GM23338 (cell line): ENCODE data around the gene SYT10. TPM values are rescaled to one million over a fixed set of nuclear protein-coding genes. Genes with fewer than 3 reads are reported as not detected.

Experiments
- ATAC-seq: fragments of 200-7000 bp; cut with Tn5 transposase; 3 replicates; pipeline ENCODE4 v1.9.1; 2020
- DNase-seq: peaks from one replicate; pipeline ENCODE4 v3.0.0-alpha.2; 2015; ENCODE audit warnings: low spot score
- H2AFZ ChIP-seq: fragments of 200-600 bp; sonication (generic); 2 replicates; pipeline ENCODE4 v1.8.0; 2016; ENCODE audit warnings: antibody characterized with exemption, mild to moderate bottlenecking, moderate library complexity
- H3F3A ChIP-seq: fragments of 200-600 bp; sonication (generic); replicated peaks from 2 replicates; pipeline ENCODE4 v1.8.0; 2017; ENCODE audit warnings: antibody characterized with exemption, mixed run types, low read depth
- H3K27ac ChIP-seq: fragments of 200-600 bp; sonication (generic); 2 replicates; pipeline ENCODE4 v1.6.1; 2016; ENCODE audit warnings: low read depth
- H3K27me3 ChIP-seq: fragments of 200-600 bp; sonication (generic); 2 replicates; pipeline ENCODE4 v1.8.0; 2016; ENCODE audit warnings: mild to moderate bottlenecking, mixed run types, moderate library complexity; ENCODE audit not compliant: insufficient read depth
- H3K36me3 ChIP-seq: fragments of 200-600 bp; sonication (generic); 2 replicates; pipeline ENCODE4 v1.8.0; 2016; ENCODE audit warnings: mild to moderate bottlenecking; ENCODE audit not compliant: insufficient read depth
- H3K4me1 ChIP-seq: fragments of 200-600 bp; sonication (generic); 2 replicates; pipeline ENCODE4 v1.8.0; 2016; ENCODE audit warnings: mild to moderate bottlenecking, moderate library complexity; ENCODE audit not compliant: insufficient read depth
- H3K4me2 ChIP-seq: fragments of 200-600 bp; sonication (generic); 2 replicates; pipeline ENCODE4 v1.7.1; 2017; ENCODE audit warnings: mixed run types
- H3K4me3 ChIP-seq: fragments of 200-600 bp; sonication (generic); 2 replicates; pipeline ENCODE4 v1.6.1; 2016; ENCODE audit warnings: mixed run types
- H3K79me2 ChIP-seq: fragments of 200-600 bp; sonication (generic); replicated peaks from 2 replicates; pipeline ENCODE4 v1.8.0; 2017; ENCODE audit warnings: mild to moderate bottlenecking; ENCODE audit not compliant: insufficient read depth
- H3K9me2 ChIP-seq: fragments of 200-600 bp; sonication (generic); 2 replicates; pipeline ENCODE4 v1.8.0; 2017; ENCODE audit not compliant: insufficient read depth
- H4K20me1 ChIP-seq: fragments of 200-600 bp; sonication (generic); replicated peaks from 2 replicates; pipeline ENCODE4 v1.8.0; 2017; ENCODE audit warnings: mild to moderate bottlenecking; ENCODE audit not compliant: insufficient read depth
- H3K27ac Mint-ChIP-seq: 2 replicates; pipeline ENCODE4 v1.8.0; 2020; ENCODE audit warnings: inconsistent platforms, mild to moderate bottlenecking, moderate library complexity, mixed read lengths
- H3K27me3 Mint-ChIP-seq: 3 replicates; pipeline ENCODE4 v1.8.0; 2022; ENCODE audit warnings: low read depth, mild to moderate bottlenecking, moderate library complexity, mixed read lengths, inconsistent platforms; ENCODE audit not compliant: insufficient read depth, poor library complexity
- H3K36me3 Mint-ChIP-seq: 3 replicates; pipeline ENCODE4 v1.8.0; 2021; ENCODE audit warnings: low read depth, mild to moderate bottlenecking, inconsistent platforms, moderate library complexity, mixed read lengths
- H3K4me1 Mint-ChIP-seq: 3 replicates; pipeline ENCODE4 v1.8.0; 2020; ENCODE audit warnings: mild to moderate bottlenecking, inconsistent platforms, mixed read lengths
- H3K4me3 Mint-ChIP-seq: 3 replicates; pipeline ENCODE4 v1.8.0; 2021; ENCODE audit warnings: moderate library complexity, mild to moderate bottlenecking, inconsistent platforms, mixed read lengths
- H3K9me3 Mint-ChIP-seq: 3 replicates; pipeline ENCODE4 v1.8.0; 2020; ENCODE audit warnings: moderate library complexity, mild to moderate bottlenecking, inconsistent platforms, mixed read lengths
- CREB1 ChIP-seq: fragments of 250-450 bp; sonication (Bioruptor Pico); IDR thresholded peaks from 2 replicates; pipeline ENCODE4 v1.5.0; 2020; ENCODE audit warnings: low read depth, mild to moderate bottlenecking, moderate library complexity
- CTCF ChIP-seq, 2 experiments: fragments of 200-600 bp in 1 of 2; sonication (generic) in 1 of 2; conservative IDR thresholded peaks; 2 replicates each; pipeline versions ENCODE4 v1.5.1 to v1.6.1; 2016 to 2017; ENCODE audit warnings: antibody characterized with exemption in 2 of 2, low read depth in 2 of 2, mild to moderate bottlenecking in 2 of 2, moderate library complexity in 1 of 2
- EZH2 ChIP-seq: fragments of 200-600 bp; sonication (generic); IDR thresholded peaks from one replicate; pipeline ENCODE4 v1.8.0; 2017; ENCODE audit warnings: antibody characterized with exemption, mild to moderate bottlenecking, low read depth; ENCODE audit not compliant: unreplicated experiment
- EZH2phosphoT487 ChIP-seq: fragments of 200-600 bp; sonication (generic); IDR thresholded peaks from one replicate; pipeline ENCODE4 v1.8.1; 2018; ENCODE audit warnings: antibody characterized with exemption; ENCODE audit not compliant: unreplicated experiment
- JUNB ChIP-seq: IDR thresholded peaks from one replicate; pipeline ENCODE4 v1.6.1; 2016; ENCODE audit warnings: antibody characterized with exemption; ENCODE audit not compliant: unreplicated experiment
- NANOG ChIP-seq: IDR thresholded peaks from 2 replicates; pipeline ENCODE4 v1.6.1; 2016; ENCODE audit warnings: antibody characterized with exemption, borderline replicate concordance
- POLR2AphosphoS5 ChIP-seq: IDR thresholded peaks from 2 replicates; pipeline ENCODE4 v1.6.1; 2016; ENCODE audit warnings: antibody characterized with exemption, low read depth
- REST ChIP-seq: IDR thresholded peaks from one replicate; pipeline ENCODE4 v1.6.1; 2018; ENCODE audit warnings: antibody characterized with exemption; ENCODE audit not compliant: unreplicated experiment
- STAT1 ChIP-seq: IDR thresholded peaks from one replicate; pipeline ENCODE4 v1.6.1; 2016; ENCODE audit warnings: antibody characterized with exemption; ENCODE audit not compliant: unreplicated experiment
- ZNF114 ChIP-seq: fragments of 250-450 bp; sonication (Bioruptor Pico); IDR thresholded peaks from 2 replicates; pipeline ENCODE4 v1.5.0; 2020; ENCODE audit warnings: mild to moderate bottlenecking, moderate library complexity
- ZNF331 ChIP-seq: fragments of 250-450 bp; sonication (Bioruptor Pico); IDR thresholded peaks from 2 replicates; pipeline ENCODE4 v1.5.0; 2020; ENCODE audit warnings: low read depth, mild to moderate bottlenecking, moderate library complexity
- ZNF462 ChIP-seq: fragments of 250-450 bp; sonication (Bioruptor Pico); IDR thresholded peaks from 2 replicates; pipeline ENCODE4 v1.5.0; 2020; ENCODE audit warnings: mild to moderate bottlenecking, moderate library complexity
- polyA plus RNA-seq: library from polyadenylated mRNA; unstranded; fragments of >200 nt; fragmentation: Nextera tagmentation; extraction: Ambion mirVana; gene quantifications from 2 replicates; pipeline ENCODE4 v1.2.1, GENCODE V29; 2016
- total RNA-seq: library from RNA; depleted of rRNA; stranded (reverse); fragments of >200 nt; shearing (Covaris generic); gene quantifications from 2 replicates; pipeline ENCODE4 v1.2.3, GENCODE V29; 2014
- TF ChIP-seq, protein P1 (sequence below): IDR thresholded peaks from 2 replicates; pipeline ENCODE4 v1.6.1; 2016; ENCODE audit warnings: antibody characterized with exemption

The SYT10 gene
- total and polyA plus RNA-seq, 2 experiments from 2014 or later: 1.3 to 3.0 TPM

- peaks cover 8% of the 10 kb centered on the region for H3K27me3 Mint-ChIP-seq
- no peak overlapping the region for H3K4me3 Mint-ChIP-seq
- no peak overlapping the region for H3K27ac ChIP-seq
- ATAC-seq (no peak), DNase-seq (no peak)
- H3K9me3 Mint-ChIP-seq: no peaks in the 10 kb centered on the region
- H3K36me3 ChIP-seq: no peaks in the 10 kb centered on the region
- TF ChIP-seq CREB1 (no peak), EZH2 (no peak), ZNF331 (CRISPR knock-in tag) (no peak), ZNF114 (CRISPR knock-in tag) (no peak), STAT1 (no peak), REST (no peak), EZH2phosphoT487 (no peak), POLR2AphosphoS5 (no peak), NANOG (no peak), CTCF (conservative IDR thresholded peaks at IDR 0.05; ENCODE audit: low read depth in 2 of 2) (no peak), JUNB (no peak), ZNF462 (CRISPR knock-in tag) (no peak)
- TF ChIP-seq, protein P1, sequence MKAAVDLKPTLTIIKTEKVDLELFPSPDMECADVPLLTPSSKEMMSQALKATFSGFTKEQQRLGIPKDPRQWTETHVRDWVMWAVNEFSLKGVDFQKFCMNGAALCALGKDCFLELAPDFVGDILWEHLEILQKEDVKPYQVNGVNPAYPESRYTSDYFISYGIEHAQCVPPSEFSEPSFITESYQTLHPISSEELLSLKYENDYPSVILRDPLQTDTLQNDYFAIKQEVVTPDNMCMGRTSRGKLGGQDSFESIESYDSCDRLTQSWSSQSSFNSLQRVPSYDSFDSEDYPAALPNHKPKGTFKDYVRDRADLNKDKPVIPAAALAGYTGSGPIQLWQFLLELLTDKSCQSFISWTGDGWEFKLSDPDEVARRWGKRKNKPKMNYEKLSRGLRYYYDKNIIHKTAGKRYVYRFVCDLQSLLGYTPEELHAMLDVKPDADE: no peak
- peaks cover 10% of the 10 kb centered on the region; the same call in 1 of the 2 replicates for H3K4me1 ChIP-seq
- no peaks in the 10 kb centered on the region for H3K9me2 ChIP-seq
- peaks cover 15% of the 10 kb centered on the region for H3K27me3 ChIP-seq
- H3K79me2 ChIP-seq: no peaks in the 10 kb centered on the region
- no peak overlapping the region for H3K4me3 ChIP-seq
- no peaks in the 10 kb centered on the region for H3K36me3 Mint-ChIP-seq
- no peak overlapping the region for H3K4me2 ChIP-seq
- no peaks in the 10 kb centered on the region for H4K20me1 ChIP-seq
- no peak overlapping the region for H2AFZ ChIP-seq
- H3K27ac Mint-ChIP-seq: no peak overlapping the region
- peaks cover 3% of the 10 kb centered on the region; the same call in 1 of the 3 replicates for H3K4me1 Mint-ChIP-seq
- H3F3A ChIP-seq: no peaks in the 10 kb centered on the region
These were observed 6.6 kb downstream of the SYT10 start for GRCh38 chr12:33432992-33433391.
